Tongue (tissue), 3 donors: ENCODE data around the gene CBY3. TPM values are rescaled to one million over a fixed set of nuclear protein-coding genes. Genes with fewer than 3 reads are reported as not detected.
A peak's percentile ranks its signal among the peaks of the same experiment; 100 is the strongest.
"Not testable (repeated sequence)": the region's sequence is repeated elsewhere in the genome, so short reads cannot be mapped to it uniquely, and the experiment has no call there.

Experiments used
- DNase-seq: peaks from one replicate; pipeline ENCODE4 v3.0.0-alpha.2; 2015
- small RNA-seq: library from RNA; depleted of rRNA; stranded (forward); fragments of <200 nt; gene quantifications from one replicate; pipeline ENCODE3, GENCODE V24; 2014; ENCODE audit warnings: low replicate concordance
- total RNA-seq: library from RNA; depleted of rRNA; stranded (reverse); fragments of >200 nt; gene quantifications from one replicate; pipeline ENCODE4 v1.2.3, GENCODE V29; 2014

The CBY3 gene
- total RNA-seq, 1 donor from 2014 or later, result not detected

GRCh38 chr5:179668391-179668790, 12.4 kb downstream of the CBY3 start:
- peak; percentile 52 for DNase-seq

- DNase-seq, result not testable (repeated sequence)
Observed at GRCh38 chr5:179661647-179662046, 19.2 kb downstream of the CBY3 start.

- peak; percentile 9 for DNase-seq
Observed at GRCh38 chr5:179658179-179658856, 22.5 kb downstream of the CBY3 start.

GRCh38 chr5:179657302-179658178, 23.3 kb downstream of the CBY3 start:
- DNase-seq, result not testable (repeated sequence)

GRCh38 chr5:179653135-179653534, 27.7 kb downstream of the CBY3 start:
- peak; percentile 13 for DNase-seq

- DNase-seq, result not testable (repeated sequence)
Observed at GRCh38 chr5:179650245-179650644, 30.6 kb downstream of the CBY3 start.

GRCh38 chr5:179649166-179649703, 31.6 kb downstream of the CBY3 start:
- not testable (repeated sequence) for DNase-seq

GRCh38 chr5:179648410-179648809, 32.4 kb downstream of the CBY3 start:
- no peak for DNase-seq

- DNase-seq, result not testable (repeated sequence)
Observed at GRCh38 chr5:179644766-179645165, 36.1 kb downstream of the CBY3 start.

GRCh38 chr5:179643141-179643920, 37.5 kb downstream of the CBY3 start:
- not testable (repeated sequence) for DNase-seq

- not testable (repeated sequence) for DNase-seq
Observed at GRCh38 chr5:179642626-179643025, 38.2 kb downstream of the CBY3 start.

GRCh38 chr5:179641745-179642144, 39.1 kb downstream of the CBY3 start:
- not testable (repeated sequence) for DNase-seq

GRCh38 chr5:179639296-179639695, 41.5 kb downstream of the CBY3 start:
- DNase-seq, result not testable (repeated sequence)

GRCh38 chr5:179634370-179635172, 46.3 kb downstream of the CBY3 start:
- not testable (repeated sequence) for DNase-seq

- not testable (repeated sequence) for DNase-seq
Observed at GRCh38 chr5:179633501-179634369, 47.1 kb downstream of the CBY3 start.

Small RNA genes lying within 50 kb of the gene (small RNA-seq; reads per million reads assigned to genes)
- not detected for gene RF00017

Other genes with a start within 250 kb of the CBY3 start
- gene RUFY1, start 130.5 kb downstream of the CBY3 start, total RNA-seq, result 41.4 TPM
- 726 TPM for gene HNRNPH1, start 57.4 kb downstream of the CBY3 start, total RNA-seq
- 353 TPM for gene CANX, start 17.9 kb upstream of the CBY3 start, total RNA-seq
- 19.6 TPM for gene MAML1, start 51.8 kb upstream of the CBY3 start, total RNA-seq
- not detected for gene LTC4S, start 113.0 kb upstream of the CBY3 start, total RNA-seq
- gene MGAT4B, start 125.8 kb upstream of the CBY3 start, total RNA-seq, result 48.4 TPM
- 132 TPM for gene SQSTM1, start 139.9 kb upstream of the CBY3 start, total RNA-seq
- gene MRNIP, start 177.8 kb upstream of the CBY3 start, total RNA-seq, result 38.9 TPM
- gene TBC1D9B, start 226.9 kb upstream of the CBY3 start, total RNA-seq, result 65.8 TPM